ENCODE measurements around the gene GAMT.

Gene GAMT

GRCh38 chr19:1363599-1363998 lies 37.7 kb downstream of the GAMT start:
- Histone ChIP-seq H3K36me3 (peaks cover 81% of the 10 kb centered on the region), H3K4me3 (ENCODE audit: low read depth, low read length) (no peak overlapping the region), H3K27ac (no peak overlapping the region), H3K9me3 (ENCODE audit: severe bottlenecking) (no peaks in the 10 kb centered on the region), H3K27me3 (ENCODE audit: insufficient read depth, low read depth, severe bottlenecking) (no peaks in the 10 kb centered on the region)
- no peak for TF ChIP-seq CTCF (IDR thresholded peaks at IDR 0.05; ENCODE audit: low read depth, low read length)
- DNase-seq: no peak

- TF ChIP-seq CTCF (IDR thresholded peaks at IDR 0.05; ENCODE audit: low read depth, low read length): no peak
- H3K4me3 ChIP-seq (ENCODE audit: low read depth, low read length): no peak overlapping the region
- peaks cover 82% of the 10 kb centered on the region for H3K36me3 ChIP-seq
Observed at GRCh38 chr19:1362387-1363257, 38.7 kb downstream of the GAMT start.

GRCh38 chr19:1361601-1362386 lies 39.5 kb downstream of the GAMT start:
- TF ChIP-seq CTCF (IDR thresholded peaks at IDR 0.05; ENCODE audit: low read depth, low read length): no peak
- no peak overlapping the region for H3K27ac ChIP-seq

More at GRCh38 chr19:1362387-1363257, 38.7 kb downstream of the GAMT start:
- no peak for DNase-seq
- Histone ChIP-seq H3K9me3 (ENCODE audit: severe bottlenecking) (no peaks in the 10 kb centered on the region), H3K27ac (no peak overlapping the region), H3K27me3 (ENCODE audit: insufficient read depth, low read depth, severe bottlenecking) (no peaks in the 10 kb centered on the region)

GRCh38 chr19:1360818-1361461 lies 40.4 kb downstream of the GAMT start:
- H3K27me3 ChIP-seq (ENCODE audit: insufficient read depth, low read depth, severe bottlenecking): no peaks in the 10 kb centered on the region
- DNase-seq: no peak
- peaks cover 78% of the 10 kb centered on the region for H3K36me3 ChIP-seq
- no peak for TF ChIP-seq CTCF (IDR thresholded peaks at IDR 0.05; ENCODE audit: low read depth, low read length)
- no peak overlapping the region for H3K4me3 ChIP-seq (ENCODE audit: low read depth, low read length)
- no peak overlapping the region for H3K27ac ChIP-seq
- H3K9me3 ChIP-seq (ENCODE audit: severe bottlenecking): no peaks in the 10 kb centered on the region

More at GRCh38 chr19:1361601-1362386, 39.5 kb downstream of the GAMT start:
- no peak overlapping the region for H3K4me3 ChIP-seq (ENCODE audit: low read depth, low read length)
- no peaks in the 10 kb centered on the region for H3K9me3 ChIP-seq (ENCODE audit: severe bottlenecking)
- DNase-seq: no peak
- no peaks in the 10 kb centered on the region for H3K27me3 ChIP-seq (ENCODE audit: insufficient read depth, low read depth, severe bottlenecking)
- H3K36me3 ChIP-seq: peaks cover 81% of the 10 kb centered on the region

- no peak for TF ChIP-seq CTCF (IDR thresholded peaks at IDR 0.05; ENCODE audit: low read depth, low read length)
- peaks cover 73% of the 10 kb centered on the region for H3K36me3 ChIP-seq
- no peak overlapping the region for H3K27ac ChIP-seq
- H3K9me3 ChIP-seq (ENCODE audit: severe bottlenecking): no peaks in the 10 kb centered on the region
- no peak overlapping the region for H3K4me3 ChIP-seq (ENCODE audit: low read depth, low read length)
- DNase-seq: no peak
- H3K27me3 ChIP-seq (ENCODE audit: insufficient read depth, low read depth, severe bottlenecking): no peaks in the 10 kb centered on the region
Observed at GRCh38 chr19:1360126-1360817, 41.1 kb downstream of the GAMT start.

Data from WERI-Rb-1 (cell line).